ENCODE measurements around the gene FAM219B. TPM values are rescaled to one million over a fixed set of nuclear protein-coding genes. Genes with fewer than 3 reads are reported as not detected.
"Not testable (repeated sequence)": the region's sequence is repeated elsewhere in the genome, so short reads cannot be mapped to it uniquely, and the experiment has no call there.

FAM219B gene, protein sequence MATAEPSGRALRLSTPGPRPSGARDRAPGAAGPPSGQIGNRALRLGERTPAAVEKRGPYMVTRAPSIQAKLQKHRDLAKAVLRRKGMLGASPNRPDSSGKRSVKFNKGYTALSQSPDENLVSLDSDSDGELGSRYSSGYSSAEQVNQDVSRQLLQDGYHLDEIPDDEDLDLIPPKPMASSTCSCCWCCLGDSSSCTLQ
- polyA plus RNA-seq (2014; cell fraction: cytosol; rRNA removed), result 103 TPM in 2 replicates
- 264 and 306 TPM in 2 replicates for polyA plus RNA-seq (2014; cell fraction: nucleus; rRNA removed)

DNA sequence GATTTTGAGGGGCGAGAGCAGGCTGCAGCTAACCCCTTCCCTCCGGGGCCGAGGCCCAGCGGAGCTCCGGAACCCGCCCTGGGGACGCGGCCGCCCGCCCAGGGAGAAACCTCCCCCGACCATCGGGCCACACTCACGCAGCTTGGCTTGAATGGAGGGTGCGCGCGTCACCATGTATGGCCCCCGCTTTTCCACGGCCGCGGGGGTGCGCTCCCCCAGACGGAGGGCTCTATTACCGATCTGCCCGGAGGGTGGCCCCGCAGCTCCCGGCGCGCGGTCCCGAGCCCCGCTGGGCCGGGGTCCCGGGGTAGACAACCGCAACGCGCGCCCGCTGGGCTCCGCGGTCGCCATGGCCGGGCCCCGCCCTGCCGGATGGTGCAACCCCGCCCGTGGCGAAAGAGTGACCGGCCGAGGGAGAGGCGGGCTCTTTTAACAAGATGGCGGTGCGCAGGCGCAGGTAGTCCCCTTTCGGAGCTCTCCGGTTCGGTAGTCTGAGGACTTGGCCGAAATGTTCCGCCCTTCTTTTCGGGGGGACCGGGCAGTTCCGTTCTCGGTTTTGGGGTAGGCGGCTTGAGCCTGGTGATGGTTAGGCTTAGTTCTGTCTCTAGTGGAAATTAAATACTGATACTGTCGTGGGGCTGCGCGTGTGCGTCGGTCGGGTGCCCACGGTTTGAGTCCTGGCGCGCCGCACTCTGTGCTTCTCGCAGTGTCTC is at the start of gene FAM219B:
Gene FAM219B, minus strand, starts transcription at position 402 of the 713 bp plus-strand sequence. Its CDS starts 51 bp downstream, at position 351.
- DNase-seq (ENCODE audit: low spot score), result peak; percentile 87

DNA sequence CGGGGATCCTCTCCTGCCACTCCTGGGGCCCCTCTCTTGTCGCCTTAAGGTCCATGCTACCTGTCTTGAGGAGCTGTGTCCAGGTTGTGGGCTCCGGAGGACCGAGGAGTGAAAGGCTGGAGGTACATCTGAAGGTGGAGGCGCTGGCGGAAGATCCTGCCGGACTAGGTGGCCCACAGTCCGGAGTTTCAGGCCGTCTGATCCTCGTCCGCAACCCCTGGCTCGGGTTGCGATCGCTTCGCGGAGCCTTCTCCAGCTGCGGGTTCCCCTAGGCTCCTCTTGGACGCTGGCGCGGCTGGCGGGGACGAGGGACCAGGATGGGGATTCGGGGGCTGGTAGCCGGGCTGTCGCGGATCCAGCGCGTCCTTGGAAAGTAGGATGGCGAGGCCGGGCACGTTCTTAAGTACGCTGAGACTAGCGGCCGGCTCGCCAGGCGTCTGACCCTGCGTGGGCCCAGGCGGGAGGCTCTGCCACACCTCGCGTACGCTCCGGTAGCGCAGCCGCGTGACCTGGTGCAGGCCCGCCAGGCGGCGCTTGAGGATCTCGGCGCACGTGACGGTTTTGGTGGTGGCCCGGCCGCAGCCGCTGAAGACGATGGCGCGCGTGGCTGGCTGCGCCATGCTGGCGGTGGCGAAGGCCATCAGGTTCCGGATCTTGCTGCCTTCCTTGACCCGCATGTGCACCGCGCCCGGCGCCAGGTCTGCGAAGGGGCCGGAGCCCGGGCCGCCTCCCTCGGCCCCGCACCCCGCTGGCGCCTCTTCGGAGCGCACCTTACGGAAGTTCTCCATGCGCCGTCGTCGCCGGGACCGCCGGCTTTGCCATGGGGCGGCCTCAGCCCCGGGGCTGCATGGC is 49.4 kb upstream of the FAM219B start:
- peak; percentile 70 for DNase-seq (ENCODE audit: low spot score)

GRCh38 chr15:74955017-74955416 is 48.4 kb upstream of the FAM219B start:
- DNase-seq (ENCODE audit: low spot score), result no peak

DNA sequence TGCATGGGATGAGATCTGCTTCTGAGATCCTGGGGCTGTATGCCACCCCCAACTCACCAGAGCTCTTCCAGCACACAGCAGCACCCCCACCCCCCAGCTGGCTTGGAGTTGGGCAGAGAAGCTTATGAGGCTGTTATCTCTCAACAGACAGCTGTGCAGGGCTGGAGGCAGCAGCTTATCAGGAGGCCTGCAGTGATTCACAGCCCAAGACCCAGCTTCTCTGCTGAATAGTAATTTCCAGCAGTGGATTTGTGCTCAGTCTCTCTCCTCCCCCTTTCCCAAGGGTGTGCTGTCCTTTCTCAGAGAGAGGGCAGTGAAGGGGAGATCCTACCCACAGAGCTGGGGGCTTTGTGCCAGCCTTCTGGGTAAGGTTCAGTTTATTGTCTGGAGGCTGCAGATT is 47.9 kb upstream of the FAM219B start:
- DNase-seq (ENCODE audit: low spot score), result peak; percentile 76

DNA sequence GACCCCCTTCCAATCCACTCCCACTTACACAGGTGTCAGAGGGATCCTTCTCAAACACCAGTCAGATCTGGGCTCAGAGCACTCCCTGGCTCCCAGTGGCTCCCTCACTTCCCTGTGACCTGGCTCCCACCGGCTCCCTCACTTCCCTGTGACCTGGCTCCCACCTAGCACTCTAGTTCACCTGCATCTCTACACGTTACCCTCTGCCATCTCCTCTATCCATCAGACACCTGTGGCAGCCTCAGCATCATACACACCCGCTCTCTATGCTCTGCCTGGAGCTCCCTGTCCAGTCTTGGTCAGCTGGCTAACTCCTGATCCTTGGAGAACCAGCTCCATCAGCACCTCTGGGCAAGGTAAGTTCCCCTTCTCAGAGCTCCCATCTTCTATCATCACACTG is 44.4 kb upstream of the FAM219B start:
- no peak for DNase-seq (ENCODE audit: low spot score)

DNA sequence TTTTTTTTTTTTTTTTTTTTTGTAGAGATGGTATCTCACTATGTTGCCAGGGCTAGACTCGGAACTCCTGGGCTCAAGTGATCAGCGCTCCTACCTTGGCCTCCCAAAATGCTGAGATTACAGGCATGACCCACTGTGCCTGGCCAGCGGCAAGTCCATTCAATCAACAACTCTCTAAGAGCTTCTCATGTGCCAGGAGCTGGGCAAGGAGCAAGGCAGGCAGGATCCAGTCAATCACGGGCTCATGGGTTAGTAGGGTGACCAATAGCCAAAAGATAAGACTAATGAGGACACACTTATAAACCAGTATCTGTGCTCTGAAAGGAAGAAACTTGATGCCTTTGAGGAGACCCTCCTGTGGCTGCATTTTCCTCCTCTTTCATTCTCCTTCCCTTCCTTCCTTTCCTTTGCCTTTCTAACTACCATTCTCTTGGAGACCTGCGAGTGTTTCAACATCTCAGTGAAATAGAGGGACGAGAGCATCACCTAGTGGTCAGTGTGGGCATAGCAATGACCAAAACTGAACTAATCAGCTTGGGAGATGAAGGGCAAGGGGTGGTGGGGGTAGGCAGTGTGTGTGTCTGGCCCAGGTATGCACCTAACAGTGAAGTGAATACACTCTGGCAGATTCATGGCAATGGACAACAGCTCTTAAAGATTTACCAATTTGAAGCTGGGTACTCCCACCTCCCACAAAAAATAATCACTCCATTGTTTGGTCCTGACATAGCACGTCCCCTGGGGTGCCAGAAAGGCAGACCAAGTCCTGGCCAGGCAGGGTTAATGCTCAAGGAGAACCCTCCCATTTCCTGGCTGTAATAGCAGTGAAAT is 43.6 kb upstream of the FAM219B start:
- DNase-seq (ENCODE audit: low spot score), result peak; percentile 87

GRCh38 chr15:74937590-74938371 is 31.1 kb upstream of the FAM219B start, which contains the start of gene COX5A:
Gene COX5A (minus strand): TSS chr15:74938073. CDS start chr15:74938014, 59 bp downstream.
- DNase-seq (ENCODE audit: low spot score), result peak; percentile 95

- no peak for DNase-seq (ENCODE audit: low spot score)
Measured at GRCh38 chr15:74937272-74937589, 30.6 kb upstream of the FAM219B start.

- peak; percentile 56 for DNase-seq (ENCODE audit: low spot score)
Measured at GRCh38 chr15:74935193-74935592, 28.5 kb upstream of the FAM219B start.

GRCh38 chr15:74933573-74933972 is 26.9 kb upstream of the FAM219B start:
- DNase-seq (ENCODE audit: low spot score), result no peak

- no peak for DNase-seq (ENCODE audit: low spot score)
Measured at GRCh38 chr15:74928771-74929198, 22.1 kb upstream of the FAM219B start.

DNA sequence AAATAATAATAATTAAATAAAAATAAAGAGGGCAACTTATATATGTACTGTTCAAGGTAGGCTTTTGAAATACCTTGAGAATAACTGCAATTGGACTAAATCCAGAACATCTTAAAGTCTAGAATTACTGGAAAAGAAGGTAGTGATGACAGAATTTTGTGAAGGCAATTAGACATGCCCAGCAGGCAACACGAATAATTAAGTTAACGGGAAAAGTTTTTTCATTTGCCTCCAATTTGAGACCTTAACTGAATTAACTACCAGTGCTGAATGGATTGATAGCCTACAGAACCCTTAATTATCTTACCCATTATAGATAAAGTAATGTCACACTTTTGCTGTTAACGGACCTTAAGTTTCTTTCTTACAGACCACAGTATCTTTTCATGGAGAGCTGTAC is 17.9 kb upstream of the FAM219B start:
- DNase-seq (ENCODE audit: low spot score), result no peak

GRCh38 chr15:74920456-74920855 is 13.8 kb upstream of the FAM219B start:
- DNase-seq (ENCODE audit: low spot score), result no peak

- no peak for DNase-seq (ENCODE audit: low spot score)
Measured at GRCh38 chr15:74917676-74918075, 11.0 kb upstream of the FAM219B start.

DNA sequence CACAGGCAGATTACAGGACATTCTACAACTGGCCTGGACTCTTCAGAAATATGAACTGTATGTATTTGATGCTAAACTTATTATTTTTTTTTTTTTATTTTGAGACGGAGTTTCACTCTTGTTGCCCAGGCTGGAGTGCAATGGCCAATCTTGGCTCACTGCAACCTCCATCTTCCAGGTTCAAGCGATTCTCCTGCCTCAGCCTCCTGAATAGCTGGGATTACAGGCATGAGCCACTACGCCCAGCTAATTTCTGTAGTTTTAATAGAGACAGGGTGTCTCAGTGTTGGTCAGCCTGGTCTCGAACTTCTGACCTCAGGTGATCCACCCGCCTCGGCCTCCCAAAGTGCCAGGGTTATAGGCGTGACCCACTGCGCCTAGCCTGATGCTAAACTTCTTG is 7.1 kb upstream of the FAM219B start:
- not testable (repeated sequence) for DNase-seq (ENCODE audit: low spot score)

GRCh38 chr15:74913041-74913440 is 6.4 kb upstream of the FAM219B start:
- no peak for DNase-seq (ENCODE audit: low spot score)

DNA sequence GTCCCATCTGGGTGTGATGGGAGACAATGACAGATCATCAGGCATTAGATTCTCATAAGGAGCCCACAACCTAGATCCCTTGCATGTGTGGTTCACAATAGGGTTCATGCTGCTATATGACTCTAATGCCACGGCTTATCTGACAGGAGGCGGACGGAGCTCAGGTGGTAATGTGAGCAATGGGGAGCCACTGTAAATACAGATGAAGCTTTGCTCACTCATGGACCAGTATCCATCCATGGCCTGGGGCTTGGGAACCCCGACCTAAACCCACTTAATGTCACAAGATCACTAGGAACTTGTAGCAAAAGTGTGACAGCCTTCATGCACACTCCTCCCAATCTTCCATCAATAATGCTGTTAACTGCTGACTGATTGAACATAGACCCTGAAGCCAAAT is 2.0 kb upstream of the FAM219B start:
- DNase-seq (ENCODE audit: low spot score), result no peak

- no peak for DNase-seq (ENCODE audit: low spot score)
Measured at GRCh38 chr15:74907163-74907870, 666 bp upstream of the FAM219B start.

DNA sequence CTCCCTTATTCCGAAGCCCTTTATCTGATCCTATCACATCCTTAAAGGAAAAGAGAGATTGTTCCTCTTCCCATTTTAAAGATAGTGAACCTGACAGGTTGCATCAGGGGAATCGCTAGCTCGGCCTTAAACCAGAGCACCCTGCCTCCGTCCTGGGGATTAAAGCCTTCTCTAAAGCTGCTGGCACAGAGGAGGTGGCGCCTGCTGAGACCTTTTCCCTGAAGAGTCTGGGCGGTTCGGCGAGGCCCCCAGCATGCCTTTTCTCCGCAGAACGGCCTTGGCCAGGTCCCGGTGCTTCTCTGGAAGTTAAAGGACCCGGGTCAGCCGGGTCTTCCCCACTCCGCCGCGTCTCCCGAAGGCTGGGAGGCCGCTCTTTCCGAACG is 593 bp downstream of the FAM219B start:
- peak; percentile 57 for DNase-seq (ENCODE audit: low spot score)
